Pancreas (tissue), 10 donors: Measurements from ENCODE around the gene NUDT1. TPM values are rescaled to one million over a fixed set of nuclear protein-coding genes. Genes with fewer than 3 reads are reported as not detected.

ENCODE experiments used
- ATAC-seq, 4 donors: fragments of 200-7000 bp; cut with Tn5 transposase; one replicate each; pipeline versions ENCODE4 v1.8.0 to v1.9.1; 2020; ENCODE audit warnings: mild to moderate bottlenecking in 4 of 4, moderate library complexity in 4 of 4
- DNase-seq, 6 donors: peaks; one replicate each; pipeline ENCODE4 v3.0.0-alpha.2; 2020
- FAIRE-seq: peaks from 2 replicates; lab custom pipeline; 2012; peaks lifted over from hg19 to GRCh38; lab: Jason Lieb, UNC
- H3K27ac ChIP-seq, 4 donors: fragments of 200-600 bp; sonication (generic); 1 replicate in 3 of 4; 2 replicates in 1 of 4; pipeline versions ENCODE4 v1.5.0 to v1.8.0; 2020
- H3K27me3 ChIP-seq, 4 donors: fragments of 200-600 bp; one replicate each; pipeline ENCODE4 v1.8.0; 2021
- H3K36me3 ChIP-seq, 3 donors: fragments of 200-600 bp; sonication (generic) in 1 of 3; one replicate each; pipeline versions ENCODE4 v1.5.0 to v1.8.0; 2020 to 2021
- H3K4me1 ChIP-seq, 3 donors: fragments of 200-600 bp; one replicate each; pipeline ENCODE4 v1.8.0; 2021
- H3K4me3 ChIP-seq, 4 donors: fragments of 200-600 bp; sonication (generic) in 2 of 4; one replicate each; pipeline versions ENCODE4 v1.5.0 to v1.8.0; 2020 to 2021
- H3K9me3 ChIP-seq, 4 donors: fragments of 200-600 bp; one replicate each; pipeline ENCODE4 v1.8.0; 2021
- WGBS, 2 donors: extraction: QIAGEN DNeasy Blood & Tissue Kit; methylation state at CpG; one replicate each; pipeline ENCODE4 v1.1.7; 2013; 5-methylcytosine and 5-hydroxymethylcytosine counted together
- intact Hi-C, 3 donors: fragments of 100-400 bp; cut with DNase I; formaldehyde crosslinking; loops; one replicate each; pipeline versions ENCODE4 v1.11.1 to v1.14.2; 2022
- polyA plus RNA-seq, 2 donors: library from polyadenylated mRNA; stranded (reverse); fragments of 200-250 nt; gene quantifications; one replicate each; pipeline ENCODE4 v1.2.3, GENCODE V29; 2013
- total RNA-seq, 6 donors: library from RNA; stranded (reverse); fragmentation: NEBNext Ultra II Directional in 4 of 6; extraction: Animal tissue kit (Norgen Biotek cat#: 25700) in 4 of 6; gene quantifications; one replicate each; pipeline versions ENCODE4 v1.2.1 to v1.2.4, GENCODE V29; 2021 to 2023
- TF ChIP-seq, protein P1 (sequence below), 4 donors: fragments of 200-600 bp; sonication (generic) in 3 of 4; IDR thresholded peaks; one replicate each; pipeline versions ENCODE4 v1.5.0 to v1.8.0; 2021; ENCODE audit warnings: antibody characterized with exemption in 4 of 4
- donor health status: healthy with polysubstance abuse.
- donor health status: DM: no; HTN: no; CAD: no; lungs with moderate emphysema.
- donor health status: DM: no; HTN: no; CAD: no.
- donor health status: control.
- donor health status: control.
- donor health status: Bipolar disorder and iron deficiency.
- donor health status: DM: yes; HTN: yes; CAD: no.
- donor health status: DM: no; HTN: no; CAD: no.
- donor health status: DM: no; HTN: no; CAD: no.
- donor health status: DM: yes; HTN: yes; CAD: no.

NUDT1 gene
- total and polyA plus RNA-seq, 8 donors: 2.6 to 7.2 (median 4.6) TPM

DNA sequence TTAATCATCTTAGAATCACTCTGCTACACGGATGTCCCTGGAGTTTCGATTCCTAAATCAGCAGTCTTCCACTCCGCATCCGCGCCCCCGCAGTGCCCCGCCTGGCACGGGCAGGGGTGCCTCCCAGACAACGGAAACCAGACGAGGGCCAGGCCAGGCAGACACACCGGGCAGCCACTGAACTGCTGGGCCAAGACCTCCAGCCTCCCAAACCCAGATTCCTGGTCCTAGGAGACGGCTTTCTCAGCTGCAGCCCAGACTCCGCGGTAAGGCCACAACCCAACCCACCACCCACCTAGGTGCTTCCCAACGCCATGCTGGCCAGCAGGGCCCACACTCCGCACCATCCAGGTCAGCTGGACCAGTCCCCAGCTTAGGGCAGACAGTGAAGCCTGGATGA is 42.5 kb upstream of the NUDT1 start:
- Histone ChIP-seq H3K4me3 (no peak overlapping the region), H3K36me3 (no peaks in the 10 kb centered on the region), H3K4me1 (no peaks in the 10 kb centered on the region), H3K9me3 (no peaks in the 10 kb centered on the region), H3K27ac (no peak overlapping the region), H3K27me3 (no peaks in the 10 kb centered on the region)
- FAIRE-seq: no peak
- no peak for DNase-seq
- intact Hi-C loops: no loop called here
- TF ChIP-seq, protein P1, sequence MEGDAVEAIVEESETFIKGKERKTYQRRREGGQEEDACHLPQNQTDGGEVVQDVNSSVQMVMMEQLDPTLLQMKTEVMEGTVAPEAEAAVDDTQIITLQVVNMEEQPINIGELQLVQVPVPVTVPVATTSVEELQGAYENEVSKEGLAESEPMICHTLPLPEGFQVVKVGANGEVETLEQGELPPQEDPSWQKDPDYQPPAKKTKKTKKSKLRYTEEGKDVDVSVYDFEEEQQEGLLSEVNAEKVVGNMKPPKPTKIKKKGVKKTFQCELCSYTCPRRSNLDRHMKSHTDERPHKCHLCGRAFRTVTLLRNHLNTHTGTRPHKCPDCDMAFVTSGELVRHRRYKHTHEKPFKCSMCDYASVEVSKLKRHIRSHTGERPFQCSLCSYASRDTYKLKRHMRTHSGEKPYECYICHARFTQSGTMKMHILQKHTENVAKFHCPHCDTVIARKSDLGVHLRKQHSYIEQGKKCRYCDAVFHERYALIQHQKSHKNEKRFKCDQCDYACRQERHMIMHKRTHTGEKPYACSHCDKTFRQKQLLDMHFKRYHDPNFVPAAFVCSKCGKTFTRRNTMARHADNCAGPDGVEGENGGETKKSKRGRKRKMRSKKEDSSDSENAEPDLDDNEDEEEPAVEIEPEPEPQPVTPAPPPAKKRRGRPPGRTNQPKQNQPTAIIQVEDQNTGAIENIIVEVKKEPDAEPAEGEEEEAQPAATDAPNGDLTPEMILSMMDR (IDR thresholded peaks at IDR 0.05): no peak
- no peak for ATAC-seq
- 95 to 97% methylated on average over 16 of the region's 16 CpGs for WGBS, 2 donors

DNA sequence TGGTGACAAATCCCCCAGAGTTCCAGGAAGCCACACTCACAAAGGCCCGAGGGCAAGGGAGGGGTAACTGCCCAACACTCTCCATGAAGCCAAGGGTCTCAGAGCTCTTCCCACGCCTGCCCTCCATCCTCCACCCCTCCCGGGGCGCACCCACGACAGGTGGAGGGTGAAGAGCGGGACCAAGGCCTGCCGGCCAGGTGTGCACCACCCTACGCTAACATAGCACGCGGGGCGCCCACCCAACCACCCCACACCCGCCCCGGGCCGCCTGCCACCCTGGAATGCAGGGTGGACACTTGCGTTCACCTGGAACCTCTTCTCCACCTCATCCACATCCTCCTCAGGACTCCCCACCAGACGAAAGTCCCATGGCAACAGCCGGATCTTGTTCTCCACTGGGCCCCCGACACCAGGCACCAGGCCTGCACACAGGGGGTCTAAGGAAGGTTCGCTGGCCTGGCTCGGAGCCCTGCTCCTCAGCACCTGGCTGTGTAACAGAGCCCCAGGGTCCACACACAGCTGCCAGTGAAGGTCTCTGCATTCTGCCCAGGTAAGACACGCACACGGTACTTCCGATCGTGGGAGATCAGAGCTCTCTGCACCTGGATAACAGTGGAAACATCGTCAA is 42.0 kb upstream of the NUDT1 start:
- no peak overlapping the region for H3K4me3 ChIP-seq
- TF ChIP-seq, protein P1 (IDR thresholded peaks at IDR 0.05): no peak
- H3K4me1 ChIP-seq: no peaks in the 10 kb centered on the region
- DNase-seq: peak in 1 of 6 donors; percentile 58
- no peak overlapping the region for H3K27ac ChIP-seq
- no peaks in the 10 kb centered on the region for H3K27me3 ChIP-seq
- no peak for ATAC-seq
- 94% methylated on average over 19 to 25 of the region's 25 CpGs for WGBS, 2 donors
- no peak for FAIRE-seq
- H3K9me3 ChIP-seq: no peaks in the 10 kb centered on the region
- intact Hi-C loops: no loop called here
- H3K36me3 ChIP-seq: no peaks in the 10 kb centered on the region

DNA sequence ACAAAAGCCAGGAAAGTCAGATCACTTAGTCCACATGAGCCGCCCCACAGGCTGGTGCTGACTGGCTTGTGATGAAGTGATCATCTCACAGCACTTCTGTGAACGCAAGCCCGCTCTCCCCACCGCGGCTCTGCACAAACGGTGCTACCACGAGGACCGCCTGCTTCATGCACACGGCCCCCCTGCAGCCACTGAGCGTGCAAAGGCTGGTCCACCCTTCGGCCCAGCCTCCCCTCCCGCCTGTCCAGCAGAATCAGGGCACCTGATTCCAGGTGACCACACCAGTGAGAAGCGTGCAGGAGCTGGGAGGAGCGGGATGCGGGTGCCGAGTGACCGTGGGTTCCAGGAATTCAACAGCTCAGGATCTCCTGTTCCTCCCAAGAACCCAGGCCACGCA is 41.4 kb upstream of the NUDT1 start:
- no peaks in the 10 kb centered on the region for H3K4me1 ChIP-seq
- DNase-seq: peak in 1 of 6 donors; percentile 40
- no peak for FAIRE-seq
- TF ChIP-seq, protein P1 (IDR thresholded peaks at IDR 0.05): no peak
- no peak overlapping the region for H3K4me3 ChIP-seq
- intact Hi-C loops: no loop called here
- no peak for ATAC-seq
- no peak overlapping the region for H3K27ac ChIP-seq
- H3K9me3 ChIP-seq: no peaks in the 10 kb centered on the region
- H3K27me3 ChIP-seq: no peaks in the 10 kb centered on the region
- WGBS, 2 donors: 94 to 96% methylated on average over 18 of the region's 18 CpGs
- no peaks in the 10 kb centered on the region for H3K36me3 ChIP-seq

DNA sequence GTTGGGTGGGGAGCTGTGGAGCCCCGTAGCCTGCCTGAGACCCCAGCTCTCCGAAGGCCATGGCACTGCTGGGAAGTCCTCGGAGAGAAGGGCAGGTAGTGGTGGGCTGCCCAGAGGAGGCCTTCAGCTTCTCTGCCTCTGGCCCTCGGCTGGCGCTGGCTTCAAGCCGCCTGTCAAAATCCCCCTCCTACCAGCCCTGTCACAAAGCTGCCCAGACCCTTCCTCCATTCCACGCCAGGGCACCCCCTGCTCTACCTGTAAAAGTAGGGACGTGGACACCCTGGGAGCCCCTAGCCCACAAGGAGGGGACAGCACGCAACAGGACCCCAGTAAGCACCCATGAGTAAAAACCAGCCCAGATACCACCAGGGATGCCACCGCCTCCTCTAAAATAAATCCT is 40.9 kb upstream of the NUDT1 start:
- FAIRE-seq (no peak), ATAC-seq (no peak), DNase-seq (no peak)
- TF ChIP-seq, protein P1 (IDR thresholded peaks at IDR 0.05): no peak
- H3K36me3 ChIP-seq: no peaks in the 10 kb centered on the region
- no peak overlapping the region for H3K4me3 ChIP-seq
- no peak overlapping the region for H3K27ac ChIP-seq
- H3K4me1 ChIP-seq: no peaks in the 10 kb centered on the region
- no peaks in the 10 kb centered on the region for H3K9me3 ChIP-seq
- no peaks in the 10 kb centered on the region for H3K27me3 ChIP-seq
- intact Hi-C loops: no loop called here
- 93 to 97% methylated on average over 10 of the region's 10 CpGs for WGBS, 2 donors

DNA sequence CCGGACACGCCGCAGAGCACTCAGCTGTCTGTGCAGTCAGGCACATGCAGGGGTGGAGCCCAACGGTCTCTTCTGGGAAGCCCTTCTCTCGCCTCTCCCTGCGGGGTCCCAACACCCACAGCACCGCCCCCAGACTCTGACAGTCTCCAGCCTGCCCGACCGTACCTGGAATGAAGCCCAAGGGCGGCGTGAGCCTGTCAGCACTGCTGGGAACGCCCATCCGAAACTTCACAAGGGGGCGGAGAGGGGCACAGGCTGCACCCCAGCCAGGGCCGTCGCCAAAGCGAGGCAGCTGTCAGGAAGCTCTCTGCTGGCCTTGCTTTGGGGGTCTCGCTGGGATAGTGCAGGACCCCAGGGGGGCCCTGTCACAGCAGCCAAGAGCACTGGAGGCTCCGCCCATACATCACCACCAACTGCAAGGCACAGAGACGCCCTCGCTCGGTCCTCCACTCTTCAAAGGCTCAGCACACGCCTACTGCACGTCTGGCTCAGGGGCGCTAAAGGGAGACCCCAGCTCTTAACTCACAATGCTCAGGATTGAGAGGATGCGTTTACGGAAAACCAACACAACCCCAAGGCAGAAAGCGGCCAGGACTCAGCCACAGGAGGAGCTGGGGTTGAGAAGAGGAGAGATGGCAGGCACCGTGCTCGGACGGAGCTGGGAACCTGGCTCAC is 40.2 kb upstream of the NUDT1 start:
- H3K27ac ChIP-seq: no peak overlapping the region
- FAIRE-seq (no peak), DNase-seq (peak in 2 of 6 donors; percentile 50 to 54), ATAC-seq (no peak)
- no peaks in the 10 kb centered on the region for H3K27me3 ChIP-seq
- no peaks in the 10 kb centered on the region for H3K4me1 ChIP-seq
- TF ChIP-seq, protein P1 (IDR thresholded peaks at IDR 0.05): no peak
- H3K4me3 ChIP-seq: no peak overlapping the region
- no peaks in the 10 kb centered on the region for H3K36me3 ChIP-seq
- intact Hi-C loops: no loop called here
- WGBS, 2 donors: 88 to 90% methylated on average over 31 of the region's 31 CpGs
- no peaks in the 10 kb centered on the region for H3K9me3 ChIP-seq
